Measurements from ENCODE around the gene UVSSA.

DNA sequence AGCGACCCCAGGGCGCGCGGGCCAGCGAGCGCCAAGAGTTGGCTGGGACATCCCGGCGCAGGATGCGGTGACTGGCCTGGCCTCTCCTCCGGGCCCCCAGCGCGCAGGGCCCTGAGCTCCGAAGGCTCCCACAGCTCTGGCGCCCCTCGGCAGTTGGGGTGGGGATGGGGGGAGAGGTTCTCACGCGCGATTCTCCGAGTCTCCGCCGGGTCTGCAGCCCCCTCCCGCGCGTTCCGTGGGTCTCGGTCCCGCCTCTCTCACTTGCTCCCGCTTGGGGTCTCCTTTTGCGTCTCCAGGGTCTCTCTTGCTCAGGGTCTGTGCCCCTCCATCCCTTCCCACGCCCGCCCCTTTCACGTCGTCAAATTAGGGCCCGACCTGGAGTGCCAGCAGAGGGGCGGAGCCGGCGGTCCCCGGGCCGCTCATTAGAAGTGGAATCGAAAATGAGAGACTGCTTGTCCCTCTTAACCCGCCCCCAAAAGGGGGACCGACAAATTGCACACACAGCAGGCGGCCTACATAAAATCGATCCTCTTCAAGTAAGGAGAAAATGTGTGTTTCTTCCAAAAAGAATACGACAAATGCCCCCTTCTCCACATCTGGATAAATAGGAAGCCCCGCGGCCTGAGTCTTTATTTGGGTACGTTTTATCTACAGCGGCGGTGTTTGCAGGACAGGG lies 60.1 kb downstream of the UVSSA start:
- TF ChIP-seq, protein P1, sequence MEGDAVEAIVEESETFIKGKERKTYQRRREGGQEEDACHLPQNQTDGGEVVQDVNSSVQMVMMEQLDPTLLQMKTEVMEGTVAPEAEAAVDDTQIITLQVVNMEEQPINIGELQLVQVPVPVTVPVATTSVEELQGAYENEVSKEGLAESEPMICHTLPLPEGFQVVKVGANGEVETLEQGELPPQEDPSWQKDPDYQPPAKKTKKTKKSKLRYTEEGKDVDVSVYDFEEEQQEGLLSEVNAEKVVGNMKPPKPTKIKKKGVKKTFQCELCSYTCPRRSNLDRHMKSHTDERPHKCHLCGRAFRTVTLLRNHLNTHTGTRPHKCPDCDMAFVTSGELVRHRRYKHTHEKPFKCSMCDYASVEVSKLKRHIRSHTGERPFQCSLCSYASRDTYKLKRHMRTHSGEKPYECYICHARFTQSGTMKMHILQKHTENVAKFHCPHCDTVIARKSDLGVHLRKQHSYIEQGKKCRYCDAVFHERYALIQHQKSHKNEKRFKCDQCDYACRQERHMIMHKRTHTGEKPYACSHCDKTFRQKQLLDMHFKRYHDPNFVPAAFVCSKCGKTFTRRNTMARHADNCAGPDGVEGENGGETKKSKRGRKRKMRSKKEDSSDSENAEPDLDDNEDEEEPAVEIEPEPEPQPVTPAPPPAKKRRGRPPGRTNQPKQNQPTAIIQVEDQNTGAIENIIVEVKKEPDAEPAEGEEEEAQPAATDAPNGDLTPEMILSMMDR (IDR thresholded peaks at IDR 0.05) = no peak
- TF ChIP-seq POLR2A (IDR thresholded peaks at IDR 0.05) (no peak), POLR2AphosphoS5 (IDR thresholded peaks at IDR 0.05) (no peak)

All from stomach (tissue), 4 donors.